SKM-1 (cell line): ENCODE results near the gene TMEM225B.
A peak's percentile ranks its signal among the peaks of the same experiment; 100 is the strongest.
"Not testable (repeated sequence)": the region's sequence is repeated elsewhere in the genome, so short reads cannot be mapped to it uniquely, and the experiment has no call there.

Experiments used
- DNase-seq: peaks from one replicate; lab custom pipeline; 2025; ENCODE audit not compliant: unreplicated experiment; lab: John Stamatoyannopoulos, UW

TMEM225B gene

GRCh38 chr7:99579281-99579955, 18.6 kb upstream of the TMEM225B start:
- DNase-seq = no peak

GRCh38 chr7:99579956-99580777, 17.9 kb upstream of the TMEM225B start:
- DNase-seq = no peak

- not testable (repeated sequence) for DNase-seq
These were observed 17.2 kb upstream of the TMEM225B start for GRCh38 chr7:99580778-99581332.

- no peak for DNase-seq
These were observed 9.2 kb upstream of the TMEM225B start for GRCh38 chr7:99588868-99589267.

- no peak for DNase-seq
These were observed 2.9 kb upstream of the TMEM225B start for GRCh38 chr7:99594948-99595745.

GRCh38 chr7:99596408-99596955, 1.6 kb upstream of the TMEM225B start:
- no peak for DNase-seq

- DNase-seq = no peak
These were observed 1.8 kb downstream of the TMEM225B start for GRCh38 chr7:99599836-99600235.

GRCh38 chr7:99601656-99602310, 3.7 kb downstream of the TMEM225B start:
- DNase-seq = no peak

GRCh38 chr7:99605527-99605926, 7.5 kb downstream of the TMEM225B start:
- DNase-seq = no peak

- DNase-seq = no peak
These were observed 8.5 kb downstream of the TMEM225B start for GRCh38 chr7:99606531-99606930.

GRCh38 chr7:99607548-99607947, 9.5 kb downstream of the TMEM225B start:
- no peak for DNase-seq

- DNase-seq = no peak
These were observed 16.4 kb downstream of the TMEM225B start for GRCh38 chr7:99614495-99614894.

GRCh38 chr7:99615989-99616358, 17.9 kb downstream of the TMEM225B start:
- DNase-seq = no peak

- peak; percentile 91 for DNase-seq
These were observed 18.5 kb downstream of the TMEM225B start, which contains the start of gene ZSCAN25 for GRCh38 chr7:99616359-99617191. ZSCAN25 (plus strand) TSS chr7:99616946; CDS start chr7:99619607, 2,661 bp downstream.

- no peak for DNase-seq
These were observed 19.2 kb downstream of the TMEM225B start for GRCh38 chr7:99617192-99617781.

GRCh38 chr7:99618726-99619125, 20.7 kb downstream of the TMEM225B start:
- no peak for DNase-seq

GRCh38 chr7:99619571-99620130, 21.6 kb downstream of the TMEM225B start:
- DNase-seq = no peak

- DNase-seq = no peak
These were observed 23.2 kb downstream of the TMEM225B start for GRCh38 chr7:99621271-99621670.

- no peak for DNase-seq
These were observed 24.5 kb downstream of the TMEM225B start for GRCh38 chr7:99622596-99622995.
